ENCODE measurements around the gene RNF114.

DNA sequence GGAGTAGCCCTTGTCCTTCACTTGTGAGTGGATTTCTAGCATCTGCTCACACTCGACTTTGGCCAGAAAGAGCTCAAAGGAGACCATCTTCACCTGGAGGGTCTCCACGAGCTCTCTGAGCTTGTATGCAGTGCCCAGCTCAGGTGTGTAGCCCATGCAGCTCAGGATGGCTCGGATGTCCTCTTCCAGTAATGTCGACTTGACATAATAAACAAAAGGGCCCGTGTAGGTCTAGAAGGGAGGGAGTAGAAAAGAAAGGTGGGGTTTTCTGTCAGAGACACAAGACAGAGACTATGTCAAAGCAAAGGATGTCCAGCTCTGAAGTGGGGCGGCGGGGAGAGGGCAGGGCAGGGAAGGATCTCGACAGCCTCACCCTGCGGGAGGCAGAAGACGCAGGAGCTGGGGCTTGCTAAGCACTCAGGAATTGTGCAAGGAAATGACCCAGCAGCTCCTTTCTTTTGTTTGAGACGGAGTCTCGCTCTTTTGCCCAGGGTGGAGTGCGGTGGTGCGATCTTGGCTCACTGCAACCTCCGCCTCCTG, 29.5 kb upstream of the RNF114 start:
- TF ChIP-seq, protein P1, sequence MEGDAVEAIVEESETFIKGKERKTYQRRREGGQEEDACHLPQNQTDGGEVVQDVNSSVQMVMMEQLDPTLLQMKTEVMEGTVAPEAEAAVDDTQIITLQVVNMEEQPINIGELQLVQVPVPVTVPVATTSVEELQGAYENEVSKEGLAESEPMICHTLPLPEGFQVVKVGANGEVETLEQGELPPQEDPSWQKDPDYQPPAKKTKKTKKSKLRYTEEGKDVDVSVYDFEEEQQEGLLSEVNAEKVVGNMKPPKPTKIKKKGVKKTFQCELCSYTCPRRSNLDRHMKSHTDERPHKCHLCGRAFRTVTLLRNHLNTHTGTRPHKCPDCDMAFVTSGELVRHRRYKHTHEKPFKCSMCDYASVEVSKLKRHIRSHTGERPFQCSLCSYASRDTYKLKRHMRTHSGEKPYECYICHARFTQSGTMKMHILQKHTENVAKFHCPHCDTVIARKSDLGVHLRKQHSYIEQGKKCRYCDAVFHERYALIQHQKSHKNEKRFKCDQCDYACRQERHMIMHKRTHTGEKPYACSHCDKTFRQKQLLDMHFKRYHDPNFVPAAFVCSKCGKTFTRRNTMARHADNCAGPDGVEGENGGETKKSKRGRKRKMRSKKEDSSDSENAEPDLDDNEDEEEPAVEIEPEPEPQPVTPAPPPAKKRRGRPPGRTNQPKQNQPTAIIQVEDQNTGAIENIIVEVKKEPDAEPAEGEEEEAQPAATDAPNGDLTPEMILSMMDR (IDR thresholded peaks at IDR 0.05; ENCODE audit: insufficient read depth, low read length), result no peak
- TF ChIP-seq, protein P2, sequence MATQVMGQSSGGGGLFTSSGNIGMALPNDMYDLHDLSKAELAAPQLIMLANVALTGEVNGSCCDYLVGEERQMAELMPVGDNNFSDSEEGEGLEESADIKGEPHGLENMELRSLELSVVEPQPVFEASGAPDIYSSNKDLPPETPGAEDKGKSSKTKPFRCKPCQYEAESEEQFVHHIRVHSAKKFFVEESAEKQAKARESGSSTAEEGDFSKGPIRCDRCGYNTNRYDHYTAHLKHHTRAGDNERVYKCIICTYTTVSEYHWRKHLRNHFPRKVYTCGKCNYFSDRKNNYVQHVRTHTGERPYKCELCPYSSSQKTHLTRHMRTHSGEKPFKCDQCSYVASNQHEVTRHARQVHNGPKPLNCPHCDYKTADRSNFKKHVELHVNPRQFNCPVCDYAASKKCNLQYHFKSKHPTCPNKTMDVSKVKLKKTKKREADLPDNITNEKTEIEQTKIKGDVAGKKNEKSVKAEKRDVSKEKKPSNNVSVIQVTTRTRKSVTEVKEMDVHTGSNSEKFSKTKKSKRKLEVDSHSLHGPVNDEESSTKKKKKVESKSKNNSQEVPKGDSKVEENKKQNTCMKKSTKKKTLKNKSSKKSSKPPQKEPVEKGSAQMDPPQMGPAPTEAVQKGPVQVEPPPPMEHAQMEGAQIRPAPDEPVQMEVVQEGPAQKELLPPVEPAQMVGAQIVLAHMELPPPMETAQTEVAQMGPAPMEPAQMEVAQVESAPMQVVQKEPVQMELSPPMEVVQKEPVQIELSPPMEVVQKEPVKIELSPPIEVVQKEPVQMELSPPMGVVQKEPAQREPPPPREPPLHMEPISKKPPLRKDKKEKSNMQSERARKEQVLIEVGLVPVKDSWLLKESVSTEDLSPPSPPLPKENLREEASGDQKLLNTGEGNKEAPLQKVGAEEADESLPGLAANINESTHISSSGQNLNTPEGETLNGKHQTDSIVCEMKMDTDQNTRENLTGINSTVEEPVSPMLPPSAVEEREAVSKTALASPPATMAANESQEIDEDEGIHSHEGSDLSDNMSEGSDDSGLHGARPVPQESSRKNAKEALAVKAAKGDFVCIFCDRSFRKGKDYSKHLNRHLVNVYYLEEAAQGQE (IDR thresholded peaks at IDR 0.05; ENCODE audit: insufficient replicate concordance, low read depth), result no peak
